A549 treated with AZD9567 at 1 μM for 4 hours (cell line): ENCODE results near the gene DCN. TPM values are rescaled to one million over a fixed set of nuclear protein-coding genes. Genes with fewer than 3 reads are reported as not detected.

Source experiments
- total RNA-seq: library from RNA; stranded (reverse); fragments of 200-300 nt; extraction: Qiagen RNA extraction; gene quantifications from 5 replicates; pipeline ENCODE4 v1.2.3, GENCODE V29; 2022; ENCODE audit not compliant: insufficient read depth

DCN gene
- not detected in 5 replicates for total RNA-seq

DNA sequence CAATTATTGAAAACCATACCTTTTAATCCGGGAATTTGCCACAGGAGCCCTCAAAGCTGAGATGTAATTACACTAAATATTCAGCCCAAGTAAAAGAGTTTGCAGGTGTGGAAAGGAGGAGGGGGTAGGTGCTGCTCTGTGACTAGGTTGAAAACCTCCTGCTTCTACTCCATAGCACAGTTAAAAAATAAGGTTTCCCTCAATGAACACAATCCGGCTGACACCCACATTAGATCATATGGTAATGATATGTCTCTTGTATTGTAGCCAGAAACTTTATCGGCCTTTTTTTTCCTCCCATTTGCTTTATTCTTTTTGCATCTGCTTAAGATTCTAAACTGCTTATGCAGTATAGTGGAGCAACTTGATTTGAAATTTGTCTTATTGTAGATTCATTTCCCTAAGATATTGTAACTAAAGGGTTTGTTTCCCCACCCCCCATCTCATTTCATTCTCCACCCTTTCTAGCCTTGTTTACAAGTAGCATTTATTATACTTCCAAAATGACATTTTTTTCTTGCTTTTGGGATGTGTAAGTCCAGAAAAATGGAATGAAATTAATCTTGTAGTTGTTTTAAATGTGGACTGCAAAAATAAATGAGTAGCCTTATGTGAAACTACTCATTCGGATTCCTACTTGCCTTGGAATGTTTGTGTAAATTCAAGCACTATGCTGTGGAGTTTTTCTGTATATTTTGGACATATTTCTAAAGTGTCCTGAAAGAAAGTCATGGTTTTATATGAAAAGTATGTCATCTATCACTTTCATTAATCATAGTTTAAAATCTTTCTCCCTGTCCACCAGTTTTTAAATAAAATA is at the start of gene DCN:
Gene DCN, minus strand, starts transcription at position 182 of the 820 bp plus-strand sequence. CDS start 4,265 bp downstream, outside the sequence.

DNA sequence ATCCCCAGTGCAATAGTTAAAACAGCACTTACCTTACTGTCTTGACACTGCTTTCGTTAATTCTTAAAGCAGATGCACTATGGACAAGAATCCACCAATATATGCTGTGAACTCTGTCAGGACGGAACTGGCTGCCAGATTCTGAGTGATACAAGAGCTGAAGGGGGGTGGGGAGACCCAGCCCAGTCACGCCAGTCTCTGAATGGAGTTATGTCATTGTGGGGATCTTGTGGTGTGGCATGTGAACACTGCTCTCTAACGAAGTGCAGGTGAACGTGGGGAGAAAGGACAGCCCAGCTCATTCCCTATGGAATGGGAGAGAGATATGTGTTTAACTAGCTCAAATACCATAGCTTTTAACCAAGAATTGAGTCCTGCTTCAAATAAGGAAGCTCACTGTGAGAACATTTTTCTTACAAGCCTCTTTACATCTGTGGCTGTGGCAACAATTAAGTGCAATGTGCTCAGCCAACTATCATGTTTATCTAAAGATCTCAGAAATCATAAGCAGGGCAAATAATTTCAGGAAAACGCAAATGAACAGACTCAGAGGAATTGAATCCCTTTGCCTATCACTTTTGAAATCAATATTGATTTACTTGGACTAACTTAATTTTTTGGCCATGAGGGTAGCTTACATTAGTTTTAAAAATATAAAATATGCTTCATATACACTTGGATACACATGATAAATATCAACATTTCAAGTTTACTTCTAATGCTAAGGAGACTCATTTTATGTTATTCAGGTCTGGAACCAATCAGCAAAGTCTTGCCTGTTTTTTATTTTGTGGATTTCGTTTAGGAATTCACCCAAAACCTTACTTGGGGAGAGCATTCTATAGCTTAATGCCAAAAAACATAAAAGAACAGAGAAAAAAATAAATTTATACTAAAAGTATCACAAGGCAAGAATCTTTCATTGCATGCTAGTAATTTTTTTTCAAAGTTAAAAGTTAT is 71.0 kb downstream of the DCN start, which contains the start of gene LUM:
Gene LUM, minus strand, starts transcription at position 129 of the 960 bp plus-strand sequence. CDS start 2,515 bp downstream, outside the sequence.

Other genes starting within 250 kb of the DCN start
- not detected in 5 replicates for gene CCER1, start 227.6 kb downstream of the DCN start, total RNA-seq
- gene EPYC, start 177.8 kb downstream of the DCN start, total RNA-seq = not detected in 5 replicates
- not detected in 5 replicates for gene KERA, start 124.8 kb downstream of the DCN start, total RNA-seq
- gene LUM, start 71.3 kb downstream of the DCN start, total RNA-seq = 0.07 to 4.1 TPM (median 0.29 TPM) in 5 replicates